HFFc6 (cell line): ENCODE measurements around the gene NIPAL3. TPM values are rescaled to one million over a fixed set of nuclear protein-coding genes. Genes with fewer than 3 reads are reported as not detected.

Experiments used
- DNase-seq: peaks from one replicate; pipeline ENCODE4 v3.0.0-alpha.2; 2018
- H3K27ac Mint-ChIP-seq: 2 replicates; pipeline ENCODE4 v1.8.0; 2020; ENCODE audit warnings: mild to moderate bottlenecking, mixed read lengths
- H3K27me3 Mint-ChIP-seq: 2 replicates; pipeline ENCODE4 v1.8.0; 2021; ENCODE audit warnings: mild to moderate bottlenecking, moderate library complexity, mixed read lengths; ENCODE audit not compliant: insufficient read depth
- H3K36me3 Mint-ChIP-seq: 2 replicates; pipeline ENCODE4 v1.8.0; 2021; ENCODE audit warnings: low read depth, mixed read lengths
- H3K4me1 Mint-ChIP-seq: 2 replicates; pipeline ENCODE4 v1.8.0; 2020; ENCODE audit warnings: low read depth, mixed read lengths
- H3K4me3 Mint-ChIP-seq: 2 replicates; pipeline ENCODE4 v1.8.0; 2020; ENCODE audit warnings: mild to moderate bottlenecking, moderate library complexity, mixed read lengths
- H3K9me3 Mint-ChIP-seq: 2 replicates; pipeline ENCODE4 v1.8.0; 2020; ENCODE audit warnings: mild to moderate bottlenecking, mixed read lengths
- CTCF ChIP-seq: fragments of 200-600 bp; sonication (generic); IDR thresholded peaks from 2 replicates; pipeline ENCODE4 v1.5.0; 2021; ENCODE audit warnings: antibody characterized with exemption, mild to moderate bottlenecking
- total RNA-seq, 6 experiments: library from RNA; stranded (reverse); fragmentation: NEBNext Ultra II Directional; extraction: Animal tissue kit (Norgen Biotek cat#: 25700); gene quantifications; 2 replicates in 1 of 6; 3 replicates in 5 of 6; pipeline ENCODE4 v1.2.3, GENCODE V29; 2021

The NIPAL3 gene
- total RNA-seq, 6 experiments from 2014 or later, result 97.8 to 164 (median 107) TPM

- no peaks in the 10 kb centered on the region for H3K9me3 Mint-ChIP-seq
- DNase-seq, result no peak
- no peak for TF ChIP-seq CTCF
- no peaks in the 10 kb centered on the region for H3K27me3 Mint-ChIP-seq
- H3K27ac Mint-ChIP-seq, result no peak overlapping the region
- H3K4me3 Mint-ChIP-seq, result no peak overlapping the region
- no peaks in the 10 kb centered on the region for H3K36me3 Mint-ChIP-seq
- peaks cover 12% of the 10 kb centered on the region; the same call in 1 of the 2 replicates for H3K4me1 Mint-ChIP-seq
These were observed 65.5 kb downstream of the NIPAL3 start for GRCh38 chr1:24481101-24481500.

DNA sequence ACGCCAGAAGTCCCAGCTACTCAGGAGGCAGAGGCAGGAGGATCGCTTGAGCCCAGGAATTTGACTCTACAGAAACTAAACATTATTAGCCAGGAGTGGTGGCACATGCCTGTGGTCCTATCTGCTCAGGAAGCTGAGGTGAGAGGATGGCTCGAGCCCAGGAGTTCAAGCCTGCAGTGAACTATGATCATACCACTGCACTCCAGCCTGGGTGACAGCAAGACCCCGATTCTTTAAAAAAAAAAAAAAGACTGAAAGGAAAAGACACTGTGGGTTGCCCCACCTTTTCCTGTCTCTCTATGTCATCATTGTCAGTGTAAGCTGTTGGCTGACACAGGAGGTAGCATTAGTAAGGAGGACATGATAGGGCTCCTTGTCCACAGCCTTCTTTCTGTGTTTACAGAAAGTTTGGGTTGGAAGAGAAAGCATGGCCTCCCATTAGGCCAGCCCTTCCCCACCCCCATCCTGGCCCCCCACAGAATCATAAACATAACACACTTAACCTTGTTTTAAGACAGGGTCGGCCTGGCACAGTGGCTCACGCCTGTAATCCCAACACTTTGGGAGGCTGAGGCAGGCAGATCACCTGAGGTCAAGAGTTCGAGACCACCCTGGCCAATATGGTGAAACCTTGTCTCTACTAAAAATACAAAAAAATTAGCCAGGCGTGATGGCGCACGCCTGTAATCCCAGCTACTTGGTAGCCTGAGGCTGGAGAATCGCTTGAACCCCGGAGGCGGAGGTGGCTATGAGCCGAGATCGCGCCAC, 66.4 kb downstream of the NIPAL3 start:
- Mint-ChIP-seq H3K4me3 (no peak overlapping the region), H3K27ac (no peak overlapping the region; the same call in 1 of the 2 replicates), H3K9me3 (no peaks in the 10 kb centered on the region), H3K4me1 (peaks cover 12% of the 10 kb centered on the region; the same call in 1 of the 2 replicates), H3K36me3 (no peaks in the 10 kb centered on the region), H3K27me3 (no peaks in the 10 kb centered on the region)
- no peak for DNase-seq
- TF ChIP-seq CTCF, result no peak

DNA sequence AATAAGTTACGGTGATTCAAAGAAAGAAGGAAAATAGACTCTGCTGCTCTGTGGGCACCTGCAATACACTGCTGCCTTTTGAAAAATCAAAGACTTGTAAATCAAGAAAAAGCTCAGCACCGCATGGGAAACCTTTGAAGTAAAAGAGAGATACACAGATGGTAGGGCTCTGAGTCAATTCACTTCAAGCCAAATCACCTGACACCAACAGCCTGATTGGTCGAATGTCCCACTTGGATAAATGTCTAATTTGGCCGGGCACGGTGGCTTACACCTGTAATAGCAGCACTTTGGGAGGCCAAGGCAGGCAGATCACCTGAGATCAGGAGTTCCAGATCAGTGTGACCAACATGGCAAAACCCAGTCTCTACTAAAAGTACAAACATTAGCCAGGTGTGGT, 67.8 kb downstream of the NIPAL3 start:
- no peak overlapping the region for H3K4me3 Mint-ChIP-seq
- peaks cover 12% of the 10 kb centered on the region; the same call in 1 of the 2 replicates for H3K4me1 Mint-ChIP-seq
- no peaks in the 10 kb centered on the region for H3K36me3 Mint-ChIP-seq
- no peak for TF ChIP-seq CTCF
- no peak overlapping the region for H3K27ac Mint-ChIP-seq
- no peaks in the 10 kb centered on the region; the same call in 1 of the 2 replicates for H3K27me3 Mint-ChIP-seq
- no peaks in the 10 kb centered on the region for H3K9me3 Mint-ChIP-seq
- no peak for DNase-seq

DNA sequence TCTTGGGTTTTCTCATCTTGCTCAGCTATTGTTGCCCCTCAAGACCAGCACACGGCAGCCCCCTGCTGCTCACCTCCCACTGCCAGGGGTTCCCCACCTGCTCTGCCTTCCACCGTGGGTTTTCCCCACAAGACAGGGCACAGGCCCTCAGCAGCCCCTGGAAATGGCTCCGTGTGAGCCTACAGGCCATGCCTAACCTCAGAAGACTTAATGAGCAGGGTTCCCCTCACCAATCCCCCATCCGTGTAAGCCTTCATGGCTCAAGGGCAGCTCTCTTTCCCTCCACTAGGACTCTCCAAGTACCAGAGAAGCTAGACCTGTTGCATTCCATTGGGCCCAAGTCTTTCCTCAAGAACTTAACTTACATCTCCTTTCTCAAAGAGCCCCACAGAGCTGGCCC, 68.6 kb downstream of the NIPAL3 start:
- Mint-ChIP-seq H3K27ac (no peak overlapping the region), H3K36me3 (no peaks in the 10 kb centered on the region), H3K4me3 (no peak overlapping the region), H3K9me3 (no peaks in the 10 kb centered on the region), H3K4me1 (peaks cover 12% of the 10 kb centered on the region; the same call in 1 of the 2 replicates), H3K27me3 (no peaks in the 10 kb centered on the region; the same call in 1 of the 2 replicates)
- no peak for TF ChIP-seq CTCF
- DNase-seq, result no peak

- Mint-ChIP-seq H3K9me3 (peaks cover 5% of the 10 kb centered on the region), H3K27me3 (peaks cover 4% of the 10 kb centered on the region; the same call in 1 of the 2 replicates), H3K36me3 (no peaks in the 10 kb centered on the region), H3K4me3 (no peak overlapping the region), H3K4me1 (peaks cover 9% of the 10 kb centered on the region), H3K27ac (no peak overlapping the region)
- DNase-seq, result no peak
- no peak for TF ChIP-seq CTCF
These were observed 70.9 kb downstream of the NIPAL3 start for GRCh38 chr1:24486331-24487065.
